HG03045 (cell line): Measurements from ENCODE around the gene RHBDD3.

Experiments used
- ATAC-seq: cut with Tn5 transposase; IDR thresholded peaks from one replicate; pipeline ENCODE4 v1.9.1; 2021; ENCODE audit warnings: mild to moderate bottlenecking, moderate library complexity; ENCODE audit not compliant: unreplicated experiment

The RHBDD3 gene

GRCh38 chr22:29267858-29268510 lies at the start of gene RHBDD3, which contains the start of gene EWSR1:
Gene RHBDD3, minus strand, starts transcription at chr22:29267981. Its CDS starts 2,355 bp downstream, at chr22:29265626.
Gene EWSR1, plus strand, starts transcription at chr22:29268268. Its CDS starts 69 bp downstream, at chr22:29268337.
- peak; percentile 69 for ATAC-seq

- no peak for ATAC-seq
Observed at GRCh38 chr22:29316141-29316828, 48.5 kb upstream of the RHBDD3 start.

- no peak for ATAC-seq
Observed at GRCh38 chr22:29315286-29316140, 47.7 kb upstream of the RHBDD3 start, which contains the start of gene RASL10A. Gene RASL10A, minus strand, starts transcription at chr22:29315697. Its CDS starts 451 bp downstream, at chr22:29315246.

GRCh38 chr22:29314537-29315285 lies 46.9 kb upstream of the RHBDD3 start:
- no peak for ATAC-seq

DNA sequence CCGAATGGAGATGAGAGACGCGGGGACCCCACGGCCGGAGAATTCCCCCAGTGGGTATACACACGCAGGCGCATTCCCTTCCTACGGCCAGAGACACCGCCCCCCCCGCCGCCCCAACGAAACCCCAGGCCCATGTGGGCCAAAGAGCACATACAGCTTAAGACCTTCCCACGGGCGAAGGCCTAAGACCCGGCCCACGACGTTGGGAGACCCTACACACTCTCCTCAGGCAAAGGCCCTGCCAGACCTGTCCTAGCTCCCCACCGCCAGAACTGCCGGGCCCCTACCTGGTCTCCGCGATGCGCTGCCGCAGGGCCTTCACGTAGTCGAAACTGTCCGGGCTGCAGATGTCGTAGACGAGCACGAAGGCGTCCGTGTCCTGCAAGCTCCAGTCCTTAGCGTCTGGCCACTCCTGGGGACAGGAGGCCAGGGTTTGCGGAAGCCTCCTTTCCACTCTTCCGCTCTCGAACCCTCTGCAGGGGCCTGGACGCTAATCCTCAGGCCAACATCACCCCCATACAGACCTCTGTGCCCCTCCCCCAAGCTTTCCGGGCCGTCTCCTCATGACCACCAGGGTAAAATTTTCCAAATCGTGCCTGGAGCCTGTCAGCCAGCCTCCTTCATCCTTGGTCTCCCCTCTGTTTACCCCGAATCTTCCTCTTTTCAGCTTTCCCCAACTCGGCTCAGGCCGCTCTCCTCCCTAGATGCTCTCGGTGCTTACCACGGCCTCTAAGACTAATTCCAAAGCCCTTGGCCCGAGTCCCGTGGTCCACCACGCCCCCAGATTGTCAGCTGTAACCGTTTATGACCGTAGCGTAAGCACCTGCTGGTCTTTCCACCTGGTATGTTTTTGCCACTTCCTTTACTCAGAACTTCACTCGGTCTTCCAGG lies 46.0 kb upstream of the RHBDD3 start:
- no peak for ATAC-seq

- no peak for ATAC-seq
Observed at GRCh38 chr22:29313126-29313575, 45.4 kb upstream of the RHBDD3 start.

- ATAC-seq, result no peak
Observed at GRCh38 chr22:29312218-29313125, 44.7 kb upstream of the RHBDD3 start.

DNA sequence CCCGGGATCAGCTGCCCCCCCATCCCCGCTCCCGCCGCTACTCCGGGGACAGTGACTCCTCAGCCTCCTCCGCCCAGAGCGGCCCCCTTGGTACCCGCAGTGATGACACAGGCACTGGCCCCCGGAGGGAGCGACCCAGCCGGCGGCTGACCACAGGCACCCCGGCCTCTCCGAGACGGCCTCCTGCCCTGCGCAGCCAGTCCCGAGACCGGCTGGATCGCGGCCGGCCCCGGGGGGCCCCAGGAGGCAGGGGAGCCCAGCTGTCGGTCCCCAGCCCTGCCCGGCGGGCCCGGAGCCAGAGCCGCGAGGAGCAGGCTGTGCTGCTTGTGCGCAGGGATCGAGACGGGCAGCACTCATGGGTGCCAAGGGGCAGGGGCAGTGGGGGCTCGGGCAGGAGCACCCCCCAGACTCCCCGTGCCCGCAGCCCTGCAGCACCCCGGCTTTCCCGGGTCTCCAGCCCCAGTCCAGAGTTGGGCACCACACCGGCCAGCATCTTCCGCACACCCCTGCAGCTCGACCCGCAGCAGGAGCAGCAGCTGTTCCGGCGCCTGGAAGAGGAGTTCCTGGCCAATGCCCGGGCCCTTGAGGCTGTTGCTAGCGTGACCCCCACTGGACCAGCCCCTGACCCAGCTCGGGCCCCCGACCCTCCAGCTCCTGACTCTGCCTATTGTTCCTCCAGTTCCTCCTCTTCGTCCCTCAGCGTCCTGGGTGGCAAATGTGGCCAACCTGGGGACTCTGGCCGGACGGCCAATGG lies 43.9 kb upstream of the RHBDD3 start:
- no peak for ATAC-seq

DNA sequence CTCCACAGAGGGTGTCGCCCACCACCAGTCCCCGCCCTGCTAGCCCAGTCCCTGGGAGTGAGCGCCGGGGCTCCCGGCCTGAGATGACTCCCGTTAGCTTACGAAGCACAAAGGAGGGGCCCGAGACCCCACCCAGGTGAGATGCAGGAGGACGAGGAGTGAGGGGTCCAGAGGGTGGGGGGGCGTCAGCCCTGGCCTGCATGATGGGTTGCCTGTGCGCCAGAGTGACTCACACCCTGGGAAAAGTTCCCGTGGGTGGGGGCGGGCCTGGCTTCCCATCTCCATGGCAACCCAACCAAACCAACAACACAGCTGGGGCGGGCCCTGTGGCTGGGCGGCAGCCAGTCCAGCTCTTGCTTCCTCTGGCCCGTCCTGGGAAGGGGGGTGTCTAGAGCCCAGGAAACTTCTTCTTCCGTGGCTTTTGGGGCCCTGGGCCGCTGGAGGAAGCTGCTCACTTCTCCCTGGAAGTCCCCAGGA lies 43.1 kb upstream of the RHBDD3 start:
- ATAC-seq, result no peak

GRCh38 chr22:29310065-29310862 lies 42.5 kb upstream of the RHBDD3 start:
- ATAC-seq, result no peak

- ATAC-seq, result no peak
Observed at GRCh38 chr22:29309332-29310064, 41.7 kb upstream of the RHBDD3 start.

DNA sequence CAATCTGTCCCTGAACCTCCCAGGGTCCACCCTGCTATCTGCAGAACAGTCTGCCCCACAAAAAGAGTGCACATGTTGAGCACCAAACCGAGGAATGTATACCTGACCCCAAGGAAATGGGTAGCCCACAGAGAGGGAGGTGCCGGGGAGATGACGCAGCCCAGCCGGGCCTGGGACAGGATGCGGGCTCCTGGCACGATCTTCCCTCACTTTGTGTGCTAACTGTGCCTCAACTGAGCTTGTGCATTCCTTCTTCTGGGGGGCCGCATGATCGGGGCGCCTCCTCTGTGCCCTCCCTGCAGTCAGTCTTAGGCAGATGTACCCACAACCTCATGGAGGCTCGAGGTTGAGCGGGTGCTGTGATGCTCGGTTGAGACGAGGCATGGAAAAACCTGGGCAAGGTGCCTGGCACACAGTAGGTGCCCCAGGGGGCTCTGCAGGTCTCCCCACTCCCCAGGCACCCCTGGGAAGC lies 41.0 kb upstream of the RHBDD3 start:
- no peak for ATAC-seq

GRCh38 chr22:29308148-29308790 lies 40.5 kb upstream of the RHBDD3 start:
- ATAC-seq, result no peak

DNA sequence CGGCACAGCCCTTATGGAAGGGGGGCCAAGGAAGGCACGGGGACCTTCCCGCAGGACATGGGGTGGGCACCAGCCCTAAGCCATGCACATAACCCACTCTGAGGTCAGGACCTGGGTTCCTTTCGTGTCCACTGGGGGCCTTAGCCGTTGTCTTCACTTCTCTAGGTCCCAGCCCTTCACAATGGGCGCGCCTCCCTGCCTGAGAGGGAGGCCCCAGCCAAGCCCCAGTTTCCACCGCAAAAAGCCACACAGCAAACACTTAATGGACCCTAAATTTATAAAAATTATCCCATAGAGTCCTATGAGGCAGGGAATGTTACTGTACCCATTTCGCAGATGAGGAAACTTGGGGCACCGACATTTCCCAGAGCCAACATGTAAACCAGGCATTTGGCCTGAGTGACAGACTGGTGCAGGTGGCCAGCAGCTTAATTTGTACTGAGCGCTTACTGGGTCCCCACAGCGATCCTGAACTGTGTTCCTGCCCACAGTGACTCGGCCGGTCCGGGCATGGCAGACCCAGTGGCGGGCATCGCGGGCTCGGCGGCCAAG lies 39.9 kb upstream of the RHBDD3 start:
- ATAC-seq, result no peak
